Astrocyte of the hippocampus (primary cell): Measurements from ENCODE around the gene IPO9.
"Not testable (repeated sequence)": the region's sequence is repeated elsewhere in the genome, so short reads cannot be mapped to it uniquely, and the experiment has no call there.

ENCODE experiments used
- DNase-seq: peaks from one replicate; pipeline ENCODE4 v3.0.0; 2011; ENCODE audit warnings: low read depth, low spot score

IPO9 gene

GRCh38 chr1:201888282-201889089 lies 59.5 kb downstream of the IPO9 start, which contains the start of gene SHISA4:
Gene SHISA4 (plus strand): TSS chr1:201888898. CDS start chr1:201888995, 97 bp downstream.
- peak; percentile 84 for DNase-seq

DNA sequence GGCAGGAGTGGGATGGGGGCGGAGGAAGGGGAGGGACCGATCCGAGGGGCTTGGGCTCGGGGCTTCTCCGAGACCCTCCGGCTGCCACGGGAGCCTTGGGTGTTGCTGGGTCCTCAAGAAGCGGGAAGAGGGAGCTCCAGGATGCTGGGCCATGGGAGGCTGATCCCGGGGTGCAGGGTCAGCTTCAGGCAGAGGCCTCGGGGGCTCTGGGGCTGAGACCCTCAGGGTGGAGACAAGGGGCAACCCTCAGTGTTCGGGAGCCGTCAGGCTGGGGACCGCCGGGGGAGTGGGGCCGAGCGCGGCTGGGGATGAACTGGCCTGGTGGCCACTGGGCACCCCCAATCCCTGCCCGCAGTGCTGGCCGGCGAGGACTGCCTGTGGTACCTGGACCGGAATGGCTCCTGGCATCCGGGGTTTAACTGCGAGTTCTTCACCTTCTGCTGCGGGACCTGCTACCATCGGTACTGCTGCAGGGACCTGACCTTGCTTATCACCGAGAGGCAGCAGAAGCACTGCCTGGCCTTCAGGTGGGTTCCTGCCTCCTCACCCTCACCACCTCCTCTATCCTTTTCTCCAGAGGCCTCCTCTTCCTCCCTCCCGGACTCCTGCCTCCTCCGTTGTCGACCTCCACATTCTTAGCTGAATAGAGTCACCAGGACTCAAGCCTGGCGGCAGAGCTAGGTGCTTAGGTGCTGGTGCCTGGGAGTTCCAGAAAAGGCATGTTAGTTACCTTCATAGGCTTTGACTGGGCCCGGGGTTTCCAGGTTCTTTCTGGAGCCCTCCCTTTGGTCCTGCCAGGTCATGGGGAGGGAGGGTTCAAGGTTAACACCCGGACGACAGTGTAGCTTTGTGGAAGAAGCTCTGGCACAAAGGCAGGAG lies 60.4 kb downstream of the IPO9 start:
- peak; percentile 41 for DNase-seq

- no peak for DNase-seq
These were observed 61.3 kb downstream of the IPO9 start for GRCh38 chr1:201890223-201890622.

GRCh38 chr1:201890806-201891450 lies 62.0 kb downstream of the IPO9 start:
- DNase-seq: no peak

- no peak for DNase-seq
These were observed 62.6 kb downstream of the IPO9 start for GRCh38 chr1:201891451-201892045.

GRCh38 chr1:201892211-201892610 lies 63.3 kb downstream of the IPO9 start:
- no peak for DNase-seq

- no peak for DNase-seq
These were observed 64.5 kb downstream of the IPO9 start for GRCh38 chr1:201893431-201893830.

DNA sequence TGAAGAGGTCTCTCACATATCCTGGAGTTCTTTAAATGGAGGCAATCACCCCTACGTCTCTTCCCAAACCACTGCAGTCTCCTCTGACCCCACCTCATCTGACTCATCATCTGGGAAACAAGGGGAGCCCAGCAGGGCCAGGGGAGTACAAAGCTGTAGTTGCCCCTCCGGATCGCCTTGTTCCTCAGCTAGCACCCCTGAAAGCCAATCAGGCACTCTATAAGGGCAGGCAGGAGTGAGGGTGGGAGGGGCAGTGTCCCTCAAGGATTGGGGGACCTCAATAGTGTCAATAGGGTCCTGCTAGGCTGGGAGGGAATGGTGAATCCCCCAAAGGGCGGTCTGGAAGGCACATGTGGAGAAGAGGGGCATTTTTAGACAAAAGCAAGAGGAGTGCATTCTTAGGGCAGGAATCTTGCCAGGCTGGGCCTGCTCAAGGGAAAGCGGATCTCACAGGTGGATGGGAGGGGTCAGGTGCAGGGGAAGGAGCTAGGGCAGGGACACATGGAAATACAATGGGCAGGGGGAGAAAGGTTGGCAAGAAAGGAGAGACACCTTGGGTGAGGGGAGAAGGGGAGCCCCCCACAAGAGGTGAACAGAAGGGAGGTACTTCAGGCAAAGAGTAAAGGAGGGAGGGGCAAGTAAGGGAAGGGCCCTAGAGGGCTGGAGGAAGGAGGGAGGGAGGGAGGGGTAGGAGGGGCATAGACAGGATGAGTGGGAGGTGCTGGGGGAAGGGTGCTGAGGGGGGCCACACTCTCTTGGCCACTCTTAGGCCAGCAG lies 65.6 kb downstream of the IPO9 start:
- DNase-seq: no peak

GRCh38 chr1:201895120-201895665 lies 66.2 kb downstream of the IPO9 start:
- no peak for DNase-seq

- peak; percentile 96 for DNase-seq
These were observed 67.2 kb downstream of the IPO9 start for GRCh38 chr1:201895913-201896807.

DNA sequence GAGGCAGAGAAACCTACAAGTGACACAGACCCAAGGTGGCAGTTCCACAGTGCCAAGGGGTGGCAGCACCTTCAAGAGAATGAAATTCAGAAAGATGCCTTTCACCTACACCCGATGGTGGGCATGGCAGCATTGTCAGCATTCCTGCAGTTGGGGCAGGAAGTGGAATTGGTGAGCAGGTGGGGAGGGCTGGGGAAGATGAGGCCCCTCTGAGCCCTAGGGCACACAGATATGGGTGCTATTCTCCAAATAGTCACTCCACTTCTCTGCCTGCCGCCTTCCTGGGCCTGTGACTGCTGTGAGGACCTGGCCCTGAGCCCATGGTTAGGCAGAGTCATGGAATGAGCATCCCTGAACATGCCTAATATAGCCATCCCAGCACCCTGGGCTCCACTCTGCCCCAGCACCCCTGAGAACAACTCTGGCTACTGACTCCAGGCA lies 68.0 kb downstream of the IPO9 start:
- peak; percentile 79 for DNase-seq

DNA sequence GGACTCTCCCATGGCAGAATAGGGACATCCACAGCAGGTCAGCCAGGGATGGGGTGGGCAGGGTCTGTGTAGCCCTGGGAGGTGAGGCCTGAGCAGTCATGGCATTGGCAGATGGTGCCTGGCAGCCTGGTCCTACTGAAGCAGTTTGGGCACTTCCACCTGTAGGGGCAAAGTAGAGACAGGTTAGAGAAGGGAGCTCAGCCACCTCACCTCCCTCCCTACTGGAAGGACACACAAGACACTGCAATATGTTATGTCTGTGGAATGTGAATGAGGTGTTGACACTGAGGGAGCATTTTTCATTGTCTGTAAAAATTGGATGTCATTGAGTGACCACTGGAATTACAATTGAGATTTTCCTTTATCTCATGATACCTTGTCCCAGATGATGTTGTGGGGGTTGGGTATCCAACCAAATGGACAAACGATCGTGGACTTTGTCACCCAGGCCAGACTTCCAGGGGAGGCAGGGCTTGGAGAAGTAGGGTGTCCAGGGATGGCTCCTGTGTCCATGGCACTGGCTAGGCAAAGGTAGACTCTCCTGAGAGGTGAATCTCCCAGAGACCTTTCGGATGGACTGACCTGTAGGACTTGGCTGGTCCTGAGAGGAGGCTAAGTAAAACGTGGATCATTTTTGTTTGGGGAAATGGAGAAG lies 69.4 kb downstream of the IPO9 start:
- no peak for DNase-seq

DNA sequence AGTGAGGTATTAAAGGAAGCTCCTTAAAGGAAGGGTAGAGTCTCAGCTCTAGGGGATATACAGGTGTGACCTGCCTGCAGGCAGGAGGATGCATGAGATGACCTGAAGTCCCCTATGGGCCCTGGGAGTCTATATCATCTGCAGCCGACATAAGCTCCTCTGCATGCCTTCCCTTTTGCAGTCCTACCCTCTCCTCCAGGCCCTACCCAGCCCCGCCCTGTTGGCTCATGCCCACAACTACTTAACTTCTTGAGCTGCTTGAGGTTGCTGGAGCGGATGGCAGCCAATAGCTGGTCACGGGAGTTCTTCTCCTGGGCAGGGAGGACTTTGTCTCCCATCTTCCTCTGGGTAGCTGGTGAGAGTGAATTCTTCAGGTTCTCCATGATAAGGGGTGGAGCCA lies 70.0 kb downstream of the IPO9 start:
- no peak for DNase-seq

DNA sequence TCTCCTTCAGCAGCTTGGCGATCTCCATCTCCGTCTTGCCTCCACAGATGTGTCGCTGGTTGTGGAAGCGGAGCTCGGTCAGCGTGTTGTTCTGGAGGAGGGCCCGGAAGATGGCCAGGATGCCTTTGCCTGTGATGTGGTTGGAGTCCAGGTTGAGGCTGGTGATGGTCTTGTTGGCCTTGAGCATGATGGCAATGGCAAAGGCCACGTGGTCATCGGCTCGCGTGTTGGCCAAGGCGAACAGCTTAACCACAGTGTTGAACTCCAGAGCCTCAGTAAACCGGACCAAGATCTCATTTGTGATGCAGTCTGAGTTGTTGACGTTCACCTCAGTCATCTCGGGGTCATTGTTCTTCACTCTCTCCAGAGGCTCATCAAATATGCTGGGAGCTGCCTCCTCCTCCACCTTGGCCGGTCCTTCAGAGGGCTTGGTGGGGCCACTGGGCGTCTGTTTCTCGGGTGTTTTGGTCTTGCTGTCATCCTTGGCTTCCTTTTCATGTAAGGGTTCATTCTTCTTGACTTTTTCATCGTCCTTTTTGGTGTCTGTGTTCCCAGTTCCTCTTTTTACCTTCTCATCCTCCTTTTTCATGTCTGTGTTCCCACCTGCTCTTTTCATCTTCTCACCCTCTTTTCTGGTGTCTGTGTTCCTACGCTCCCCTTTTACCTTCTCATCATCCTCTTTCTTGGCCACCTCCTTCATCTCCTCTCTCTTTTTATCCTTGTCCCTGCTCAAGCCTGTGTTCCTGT lies 70.9 kb downstream of the IPO9 start:
- DNase-seq: no peak

DNA sequence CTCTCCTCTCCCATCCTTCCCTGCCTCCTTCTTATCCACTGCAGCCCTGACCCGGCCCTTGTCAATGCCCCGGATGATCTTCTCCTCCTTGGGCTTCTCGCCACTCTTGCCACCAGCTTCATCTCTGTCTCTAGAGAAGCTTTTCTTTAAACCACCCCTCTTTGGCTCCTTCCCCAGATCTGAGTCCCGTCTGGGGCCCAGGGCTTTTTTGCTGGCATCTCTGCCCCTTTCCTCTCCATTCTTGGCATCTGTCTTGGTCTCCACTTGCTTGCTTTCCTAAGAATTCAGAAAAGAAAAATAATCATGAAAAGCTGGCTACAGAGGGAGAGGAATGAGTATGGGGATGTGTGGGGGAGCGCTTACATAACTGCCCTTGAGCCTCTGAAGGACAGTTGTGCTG lies 71.5 kb downstream of the IPO9 start:
- no peak for DNase-seq

DNA sequence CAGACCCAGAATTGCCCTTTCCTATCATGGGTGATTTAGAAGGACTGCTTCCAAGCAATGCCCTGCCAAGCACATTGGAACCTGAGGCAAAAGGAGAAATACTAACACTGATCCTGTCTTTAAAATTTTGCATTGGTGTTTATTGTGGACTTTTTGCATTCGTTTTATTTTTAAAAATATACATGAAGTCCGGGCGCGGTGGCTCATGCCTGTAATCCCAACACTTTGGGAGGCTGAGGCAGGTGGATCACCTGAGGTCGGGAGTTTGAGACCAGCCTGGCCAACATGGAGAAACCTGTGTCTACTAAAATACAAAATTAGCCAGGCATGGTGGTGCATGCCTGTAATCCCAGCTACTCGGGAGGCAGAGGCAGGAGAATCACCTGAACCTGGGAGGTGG lies 72.1 kb downstream of the IPO9 start:
- not testable (repeated sequence) for DNase-seq

- peak; percentile 48 for DNase-seq
These were observed 73.2 kb downstream of the IPO9 start for GRCh38 chr1:201902198-201902597.

- peak; percentile 72 for DNase-seq
These were observed 74.2 kb downstream of the IPO9 start for GRCh38 chr1:201903135-201903534.
